Testis (tissue), 3 donors: Measurements from ENCODE around the gene SORD. TPM values are rescaled to one million over a fixed set of nuclear protein-coding genes. Genes with fewer than 3 reads are reported as not detected.
"Not testable (repeated sequence)": the region's sequence is repeated elsewhere in the genome, so short reads cannot be mapped to it uniquely, and the experiment has no call there.

Experiments
- DNase-seq: peaks from one replicate; pipeline ENCODE4 v3.0.0-alpha.2; 2019
- H3K27ac ChIP-seq, 2 donors: fragments of 200-600 bp; sonication (generic); one replicate each; pipeline ENCODE4 v1.5.1; 2019
- H3K27me3 ChIP-seq: fragments of 200-600 bp; sonication (generic); one replicate; pipeline ENCODE4 v1.5.1; 2019
- H3K36me3 ChIP-seq: fragments of 200-600 bp; sonication (generic); one replicate; pipeline ENCODE4 v1.5.1; 2017; ENCODE audit warnings: low read depth; ENCODE audit errors: missing control alignments
- H3K4me1 ChIP-seq: fragments of 200-600 bp; sonication (generic); one replicate; pipeline ENCODE4 v1.5.1; 2019
- H3K4me3 ChIP-seq, 2 donors: fragments of 200-600 bp; sonication (generic); one replicate each; pipeline ENCODE4 v1.5.1; 2017 to 2019
- H3K9me3 ChIP-seq: fragments of 200-600 bp; sonication (generic); one replicate; pipeline ENCODE4 v1.5.1; 2017
- POLR2A ChIP-seq: fragments of 450-650 bp; IDR thresholded peaks from one replicate; pipeline ENCODE4 v1.6.1; 2017; ENCODE audit warnings: antibody characterized with exemption, mild to moderate bottlenecking, moderate library complexity
- WGBS, 2 donors: methylation state at CpG; one replicate each; pipeline ENCODE4 v1.1.5; 2018; 5-methylcytosine and 5-hydroxymethylcytosine counted together
- intact Hi-C: fragments of 100-400 bp; cut with DNase I; formaldehyde crosslinking; loops from one replicate; pipeline ENCODE4 v1.15.1; 2023; ENCODE audit warnings: low total_unique reads
- polyA plus RNA-seq: library from polyadenylated mRNA; stranded (reverse); fragments of 350-450 nt; fragmentation: Illumina TruSeq; extraction: RNeasy Lipid Tissue Mini Kit (QIAGEN cat#74804); gene quantifications from one replicate; pipeline ENCODE4 v1.2.3, GENCODE V29; 2014; ENCODE audit warnings: low read depth, low replicate concordance; ENCODE audit not compliant: insufficient read depth
- total RNA-seq, 2 donors: library from RNA; depleted of rRNA; stranded (reverse); fragments of >200 nt; gene quantifications; one replicate each; pipeline ENCODE4 v1.2.3, GENCODE V29; 2016
- TF ChIP-seq, protein P1 (sequence below), 3 experiments: fragments of 450-650 bp in 2 of 3; fragments of 200-600 bp in 1 of 3; sonication (generic) in 1 of 3; IDR thresholded peaks; one replicate each; pipeline ENCODE4 v1.5.1; 2016 to 2019; ENCODE audit warnings: antibody characterized with exemption in 3 of 3, mild to moderate bottlenecking in 2 of 3, moderate library complexity in 1 of 3

SORD gene
- total and polyA plus RNA-seq, 3 donors from 2014 or later, result 21.4 to 34.1 (median 33.7) TPM

DNA sequence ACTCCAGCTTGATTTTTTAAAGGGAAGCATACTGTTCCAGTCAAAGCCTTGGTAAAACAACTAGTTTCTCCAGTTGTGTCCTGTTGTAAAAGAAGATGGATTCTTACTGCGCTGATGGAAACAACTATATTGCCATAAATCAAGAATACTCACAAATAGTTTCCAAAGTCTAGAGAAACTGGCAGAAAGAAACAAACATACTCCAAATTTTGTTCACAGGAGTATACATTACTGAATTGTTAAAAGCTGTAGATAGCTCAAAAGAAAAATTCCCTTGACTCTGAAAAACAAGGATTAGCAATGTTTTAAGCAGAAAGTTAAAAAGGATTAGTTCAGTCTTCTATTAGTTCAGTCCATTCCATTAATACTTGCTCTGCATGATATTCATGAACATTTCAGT, 27.6 kb downstream of the SORD start:
- Histone ChIP-seq H3K27ac (peak overlapping the region; percentile 61 to 66), H3K36me3 (no peaks in the 10 kb centered on the region)

DNA sequence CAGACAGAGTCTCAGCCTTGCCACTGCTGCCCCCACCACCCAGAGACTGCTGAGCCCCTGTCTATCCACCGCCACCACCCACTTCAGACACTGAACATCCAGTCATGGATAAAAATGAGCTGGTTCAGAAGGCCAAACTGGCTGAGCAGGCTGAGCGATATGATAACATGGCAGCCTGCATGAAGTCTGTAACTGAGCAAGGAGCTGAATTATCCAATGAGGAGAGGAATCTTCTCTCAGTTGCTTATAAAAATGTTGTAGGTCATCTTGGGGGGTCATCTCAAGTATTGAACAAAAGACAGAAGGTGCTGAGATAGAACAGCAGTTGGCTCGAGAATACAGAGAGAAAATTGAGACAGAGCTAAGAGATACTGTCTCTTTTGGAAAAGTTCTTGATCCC, 29.7 kb downstream of the SORD start:
- H3K9me3 ChIP-seq, H3K27me3 ChIP-seq, intact Hi-C loops, H3K4me3 ChIP-seq, DNase-seq, H3K36me3 ChIP-seq, H3K27ac ChIP-seq: not testable (repeated sequence)
- peaks cover 13% of the 10 kb centered on the region for H3K4me1 ChIP-seq
- WGBS, 2 donors, result 90 to 94% methylated on average over 3 of the region's 3 CpGs

More for the DNA sequence above, 27.6 kb downstream of the SORD start:
- Histone ChIP-seq H3K4me1 (peaks cover 13% of the 10 kb centered on the region), H3K9me3 (no peaks in the 10 kb centered on the region), H3K27me3 (no peaks in the 10 kb centered on the region), H3K4me3 (no peak overlapping the region)
- DNase-seq, result no peak
- intact Hi-C loops, result no loop called here
- no peak for TF ChIP-seq POLR2A
- TF ChIP-seq, protein P1, sequence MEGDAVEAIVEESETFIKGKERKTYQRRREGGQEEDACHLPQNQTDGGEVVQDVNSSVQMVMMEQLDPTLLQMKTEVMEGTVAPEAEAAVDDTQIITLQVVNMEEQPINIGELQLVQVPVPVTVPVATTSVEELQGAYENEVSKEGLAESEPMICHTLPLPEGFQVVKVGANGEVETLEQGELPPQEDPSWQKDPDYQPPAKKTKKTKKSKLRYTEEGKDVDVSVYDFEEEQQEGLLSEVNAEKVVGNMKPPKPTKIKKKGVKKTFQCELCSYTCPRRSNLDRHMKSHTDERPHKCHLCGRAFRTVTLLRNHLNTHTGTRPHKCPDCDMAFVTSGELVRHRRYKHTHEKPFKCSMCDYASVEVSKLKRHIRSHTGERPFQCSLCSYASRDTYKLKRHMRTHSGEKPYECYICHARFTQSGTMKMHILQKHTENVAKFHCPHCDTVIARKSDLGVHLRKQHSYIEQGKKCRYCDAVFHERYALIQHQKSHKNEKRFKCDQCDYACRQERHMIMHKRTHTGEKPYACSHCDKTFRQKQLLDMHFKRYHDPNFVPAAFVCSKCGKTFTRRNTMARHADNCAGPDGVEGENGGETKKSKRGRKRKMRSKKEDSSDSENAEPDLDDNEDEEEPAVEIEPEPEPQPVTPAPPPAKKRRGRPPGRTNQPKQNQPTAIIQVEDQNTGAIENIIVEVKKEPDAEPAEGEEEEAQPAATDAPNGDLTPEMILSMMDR (IDR thresholded peaks at IDR 0.05), result no peak
- 90 to 100% methylated on average over 1 of the region's 1 CpG for WGBS, 2 donors

DNA sequence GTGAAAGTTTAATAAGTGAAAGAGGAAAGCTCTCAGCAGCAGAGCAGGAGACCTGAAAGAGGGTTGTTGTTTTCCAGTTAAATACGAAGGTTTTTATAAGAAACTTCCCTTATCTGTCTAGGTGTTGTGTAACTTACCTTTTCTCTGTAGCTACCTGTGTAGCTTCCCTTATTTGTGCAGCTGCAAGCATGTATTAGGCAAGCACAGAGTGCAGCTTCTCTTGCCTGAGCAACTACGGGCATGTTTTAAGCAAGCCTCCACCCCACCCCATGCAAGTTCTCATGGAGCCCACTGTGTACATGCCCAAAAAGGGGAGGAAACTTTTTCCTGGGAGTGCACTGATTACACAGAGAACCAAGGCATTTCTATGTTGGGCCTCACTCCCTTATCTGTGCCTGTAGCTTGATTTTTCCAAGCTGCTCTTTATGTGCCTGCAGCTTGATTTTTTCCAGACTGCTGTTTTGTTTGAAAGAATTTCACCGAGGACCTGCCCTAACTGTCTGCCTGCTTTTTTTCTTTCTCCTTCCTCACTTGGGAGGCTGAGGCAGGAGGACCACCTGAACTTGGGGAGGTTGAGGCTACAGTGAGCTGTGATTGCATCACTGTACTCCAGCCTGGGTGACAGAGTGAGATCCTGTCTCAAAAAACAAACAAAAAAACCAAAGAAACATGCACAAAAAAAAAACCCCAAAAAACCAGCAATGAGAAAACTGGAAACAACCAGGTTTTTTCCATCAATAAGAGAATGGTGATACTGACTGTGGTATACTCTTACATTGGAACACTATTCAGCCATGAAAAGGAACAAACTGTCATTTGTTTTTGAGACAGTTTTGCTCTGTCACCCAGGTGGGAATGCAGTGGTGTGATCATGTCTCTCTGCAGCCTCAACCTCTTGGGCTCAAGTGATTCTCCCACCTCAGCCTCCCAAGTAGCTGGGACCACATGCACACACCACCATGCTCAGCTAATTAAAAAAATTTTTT, 36.0 kb downstream of the SORD start:
- DNase-seq, intact Hi-C loops, H3K4me3 ChIP-seq, H3K4me1 ChIP-seq, H3K36me3 ChIP-seq, H3K9me3 ChIP-seq, H3K27me3 ChIP-seq, H3K27ac ChIP-seq: not testable (repeated sequence)
- WGBS, 2 donors, result 76 to 78% methylated on average over 3 of the region's 3 CpGs

DNA sequence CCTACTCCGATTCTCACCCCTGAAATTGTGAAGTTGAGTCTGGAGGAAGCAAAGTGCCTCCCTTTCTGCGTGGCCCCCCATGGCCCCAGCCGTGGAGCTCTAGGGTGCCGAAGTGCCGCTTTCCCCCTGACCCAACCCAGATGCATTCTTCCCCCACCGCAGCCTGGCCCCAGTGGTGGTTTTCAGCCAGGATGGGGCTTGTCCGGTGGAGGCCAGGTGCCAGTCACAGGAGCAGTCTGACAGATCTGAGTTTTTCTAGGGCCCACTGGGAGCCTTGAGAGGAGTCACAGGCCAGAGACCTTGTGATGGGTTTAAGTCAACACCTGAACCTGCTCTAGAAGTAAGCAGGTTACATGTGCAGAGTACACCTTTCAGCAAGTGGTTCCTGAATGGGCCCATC, 39.3 kb downstream of the SORD start:
- H3K36me3 ChIP-seq, H3K4me3 ChIP-seq, DNase-seq, H3K9me3 ChIP-seq, intact Hi-C loops, H3K27me3 ChIP-seq, H3K4me1 ChIP-seq, H3K27ac ChIP-seq: not testable (repeated sequence)
- WGBS, 2 donors, result 100% methylated on average over 4 of the region's 7 CpGs; no CpG with 5 or more reads in 1 of the 2 donors

DNA sequence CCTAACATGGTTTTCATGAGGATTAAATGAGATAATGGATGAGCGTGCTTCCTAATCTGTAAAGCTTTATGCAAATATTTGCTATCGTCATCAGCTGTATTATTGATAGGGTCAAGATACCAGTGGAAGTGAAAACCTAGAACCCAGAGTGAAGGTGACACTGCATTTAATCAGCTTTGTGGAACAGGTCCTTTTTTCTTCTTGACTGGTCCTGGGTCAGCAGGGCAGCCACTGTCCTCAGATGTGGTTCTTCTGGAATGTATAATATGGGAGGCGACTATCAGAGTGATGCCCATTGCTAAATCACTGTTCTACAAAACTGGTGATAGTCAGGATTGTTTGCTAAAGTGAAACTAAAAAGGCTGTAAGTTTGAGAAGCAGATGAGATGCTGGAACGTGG, 41.4 kb downstream of the SORD start:
- no peak for DNase-seq
- no peaks in the 10 kb centered on the region for H3K27me3 ChIP-seq
- no peak for TF ChIP-seq POLR2A
- TF ChIP-seq, protein P1 (IDR thresholded peaks at IDR 0.05), result no peak
- no peaks in the 10 kb centered on the region for H3K4me1 ChIP-seq
- intact Hi-C loops, result no loop called here
- 83 to 88% methylated on average over 4 of the region's 4 CpGs for WGBS, 2 donors
- H3K36me3 ChIP-seq, result no peaks in the 10 kb centered on the region
- H3K4me3 ChIP-seq, result no peak overlapping the region
- H3K27ac ChIP-seq, result no peak overlapping the region
- no peaks in the 10 kb centered on the region for H3K9me3 ChIP-seq

DNA sequence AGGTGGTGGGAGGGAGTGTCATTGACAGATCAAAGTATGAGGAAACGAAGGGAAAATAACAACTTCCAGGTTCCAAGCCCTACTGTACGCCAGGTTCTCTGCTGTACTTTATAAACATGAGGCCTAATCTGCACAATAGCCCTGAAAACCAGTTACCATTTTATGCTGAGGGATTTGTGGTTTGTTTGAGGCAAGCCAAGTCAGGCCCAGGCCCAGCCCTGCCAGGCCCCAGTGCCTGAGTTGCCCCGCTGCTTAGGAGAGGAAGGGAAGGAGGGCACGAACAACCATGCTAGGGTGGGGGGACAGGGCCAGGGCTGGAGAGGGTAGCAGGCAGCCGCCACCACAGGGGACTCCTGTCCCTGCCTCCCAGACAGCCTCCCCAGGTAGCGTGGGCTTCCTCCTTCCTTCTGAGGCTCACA, 47.0 kb downstream of the SORD start:
- H3K9me3 ChIP-seq, H3K4me3 ChIP-seq, H3K27me3 ChIP-seq, intact Hi-C loops, H3K36me3 ChIP-seq, H3K4me1 ChIP-seq, H3K27ac ChIP-seq, DNase-seq: not testable (repeated sequence)
- 72 to 90% methylated on average over 2 to 4 of the region's 6 CpGs for WGBS, 2 donors

DNA sequence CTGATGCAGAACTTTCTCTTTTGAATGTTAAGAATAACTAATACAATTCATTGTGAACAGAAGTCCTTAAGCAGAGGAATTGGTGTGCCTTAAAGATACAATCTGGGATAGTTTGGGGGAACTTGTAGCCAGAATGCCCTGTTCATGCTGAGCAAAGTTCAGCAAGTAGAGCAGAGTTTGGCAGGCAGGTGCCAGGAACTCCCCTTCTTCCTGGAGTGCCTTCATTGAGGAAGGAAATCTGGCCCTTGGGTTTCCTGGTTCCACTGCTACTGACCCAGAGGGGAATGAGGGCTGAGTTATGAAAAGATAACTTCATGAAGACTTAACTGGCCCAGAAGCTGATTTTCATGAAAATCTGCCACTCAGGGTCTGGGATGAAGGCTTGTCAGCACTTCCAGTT, 50.6 kb downstream of the SORD start:
- intact Hi-C loops, H3K27ac ChIP-seq, H3K4me3 ChIP-seq, H3K36me3 ChIP-seq, DNase-seq, H3K4me1 ChIP-seq, H3K27me3 ChIP-seq, H3K9me3 ChIP-seq: not testable (repeated sequence)

DNA sequence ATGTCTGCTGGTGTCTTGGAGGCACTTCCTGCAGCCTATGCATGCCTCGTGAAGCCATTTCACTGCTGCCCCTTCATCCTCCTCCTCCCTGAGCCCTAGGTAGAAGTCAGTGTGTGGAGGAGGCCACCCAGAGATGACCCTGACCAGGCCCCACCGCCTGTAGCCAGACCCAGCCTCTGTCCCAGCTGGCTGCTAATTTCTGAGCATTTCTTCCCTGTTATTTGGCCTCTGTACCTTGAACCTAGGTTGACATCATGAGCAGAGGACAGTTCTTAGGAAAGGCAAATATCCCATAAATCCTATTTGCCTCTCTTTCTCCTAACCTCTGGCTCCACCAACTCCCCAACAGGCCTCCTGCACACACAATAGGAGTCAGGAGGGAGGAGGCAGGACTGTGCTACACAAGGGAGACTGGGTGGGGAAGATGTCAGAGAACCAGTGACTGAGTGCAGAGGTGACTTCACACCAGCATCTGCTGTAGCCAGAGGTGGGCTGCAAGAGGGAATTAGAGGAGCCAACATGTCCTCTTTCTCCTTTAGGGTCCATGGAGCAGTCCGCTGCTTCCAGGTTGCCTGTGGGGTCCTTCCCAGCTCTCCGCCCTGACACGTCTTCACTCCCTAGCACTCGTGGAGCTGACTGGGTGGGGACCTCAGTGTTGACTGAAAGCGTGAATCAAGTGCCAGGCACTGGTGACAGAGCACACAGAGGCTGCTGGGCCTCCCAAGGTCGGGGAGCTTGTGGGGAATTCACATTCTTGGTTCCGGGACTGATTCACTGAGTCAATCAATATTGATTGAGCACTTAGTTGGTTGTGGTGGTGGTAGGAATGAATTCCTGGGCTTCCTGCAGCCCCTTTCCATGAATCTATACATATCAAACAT, 52.7 kb downstream of the SORD start:
- H3K9me3 ChIP-seq, H3K27ac ChIP-seq, DNase-seq, H3K27me3 ChIP-seq, H3K4me1 ChIP-seq, intact Hi-C loops, H3K36me3 ChIP-seq, H3K4me3 ChIP-seq: not testable (repeated sequence)
- 40% methylated on average over 1 of the region's 9 CpGs; no CpG with 5 or more reads in 1 of the 2 donors for WGBS, 2 donors

DNA sequence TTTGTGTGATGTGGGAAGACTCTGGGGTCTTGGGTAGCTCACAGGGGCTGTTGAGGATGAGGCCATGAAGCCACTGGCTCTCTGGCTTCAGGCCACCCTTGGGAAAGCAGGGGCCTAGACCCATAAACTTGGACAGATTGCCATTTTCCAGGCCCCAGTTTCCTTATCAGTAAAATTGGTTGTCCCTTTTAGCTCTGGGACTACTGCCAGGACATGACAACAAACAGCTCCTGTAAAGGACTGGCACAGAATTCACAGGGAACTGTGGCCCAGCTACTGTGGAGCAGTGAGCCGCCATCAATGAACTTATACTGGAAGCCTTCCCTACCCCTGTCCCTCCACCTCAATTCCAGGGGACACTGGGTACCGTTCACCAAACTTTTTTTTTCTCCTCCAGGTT, 54.4 kb downstream of the SORD start:
- intact Hi-C loops, H3K27me3 ChIP-seq, H3K4me1 ChIP-seq, H3K4me3 ChIP-seq, H3K27ac ChIP-seq, H3K36me3 ChIP-seq, H3K9me3 ChIP-seq: not testable (repeated sequence)
- DNase-seq, result peak; percentile 32
- WGBS, 2 donors, result 58 to 75% methylated on average over 2 of the region's 2 CpGs
